ENCODE results near the gene HINT3. TPM values are rescaled to one million over a fixed set of nuclear protein-coding genes. Genes with fewer than 3 reads are reported as not detected.
"Not testable (repeated sequence)": the region's sequence is repeated elsewhere in the genome, so short reads cannot be mapped to it uniquely, and the experiment has no call there.

The HINT3 gene
- total and polyA plus RNA-seq, 7 donors, result 15.0 to 49.6 (median 41.4) TPM

GRCh38 chr6:125927761-125928160 is 28.8 kb upstream of the HINT3 start:
- DNase-seq, result no peak
- no peaks in the 10 kb centered on the region for H3K4me1 ChIP-seq
- H3K9me3 ChIP-seq, result no peaks in the 10 kb centered on the region
- 58 to 64% methylated on average over 7 of the region's 7 CpGs for WGBS, 2 donors
- intact Hi-C loops (cut with DNase I), result no loop called here
- no peak overlapping the region for H3K4me3 ChIP-seq
- H3K36me3 ChIP-seq, result peaks cover 0 to 45% (median 6%) of the 10 kb centered on the region in 4 donors
- H3K27ac ChIP-seq, result no peak overlapping the region
- no peak for TF ChIP-seq POLR2A (IDR thresholded peaks at IDR 0.05)
- no peak for TF ChIP-seq EP300 (IDR thresholded peaks at IDR 0.05)
- TF ChIP-seq, protein P1, sequence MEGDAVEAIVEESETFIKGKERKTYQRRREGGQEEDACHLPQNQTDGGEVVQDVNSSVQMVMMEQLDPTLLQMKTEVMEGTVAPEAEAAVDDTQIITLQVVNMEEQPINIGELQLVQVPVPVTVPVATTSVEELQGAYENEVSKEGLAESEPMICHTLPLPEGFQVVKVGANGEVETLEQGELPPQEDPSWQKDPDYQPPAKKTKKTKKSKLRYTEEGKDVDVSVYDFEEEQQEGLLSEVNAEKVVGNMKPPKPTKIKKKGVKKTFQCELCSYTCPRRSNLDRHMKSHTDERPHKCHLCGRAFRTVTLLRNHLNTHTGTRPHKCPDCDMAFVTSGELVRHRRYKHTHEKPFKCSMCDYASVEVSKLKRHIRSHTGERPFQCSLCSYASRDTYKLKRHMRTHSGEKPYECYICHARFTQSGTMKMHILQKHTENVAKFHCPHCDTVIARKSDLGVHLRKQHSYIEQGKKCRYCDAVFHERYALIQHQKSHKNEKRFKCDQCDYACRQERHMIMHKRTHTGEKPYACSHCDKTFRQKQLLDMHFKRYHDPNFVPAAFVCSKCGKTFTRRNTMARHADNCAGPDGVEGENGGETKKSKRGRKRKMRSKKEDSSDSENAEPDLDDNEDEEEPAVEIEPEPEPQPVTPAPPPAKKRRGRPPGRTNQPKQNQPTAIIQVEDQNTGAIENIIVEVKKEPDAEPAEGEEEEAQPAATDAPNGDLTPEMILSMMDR (IDR thresholded peaks at IDR 0.05), result no peak
- no peaks in the 10 kb centered on the region for H3K27me3 ChIP-seq

- no peak for DNase-seq
- Histone ChIP-seq H3K27ac (no peak overlapping the region), H3K9me3 (no peaks in the 10 kb centered on the region), H3K27me3 (no peaks in the 10 kb centered on the region), H3K4me3 (no peak overlapping the region), H3K4me1 (no peaks in the 10 kb centered on the region), H3K36me3 (peaks cover 0 to 19% (median 2%) of the 10 kb centered on the region in 4 donors)
- WGBS, 2 donors, result 85% methylated on average over 3 of the region's 3 CpGs
- intact Hi-C loops (cut with DNase I), result no loop called here
- no peak for TF ChIP-seq EP300 (IDR thresholded peaks at IDR 0.05)
- TF ChIP-seq POLR2A (IDR thresholded peaks at IDR 0.05), result no peak
- TF ChIP-seq POLR2AphosphoS5 (IDR thresholded peaks at IDR 0.05), result no peak
- TF ChIP-seq, protein P1 (IDR thresholded peaks at IDR 0.05), result no peak
Measured at GRCh38 chr6:125930765-125931418, 25.7 kb upstream of the HINT3 start.

GRCh38 chr6:125931733-125932450 is 24.7 kb upstream of the HINT3 start:
- peaks cover 0 to 19% (median 2%) of the 10 kb centered on the region in 4 donors for H3K36me3 ChIP-seq
- H3K27me3 ChIP-seq, result no peaks in the 10 kb centered on the region
- H3K9me3 ChIP-seq, result no peaks in the 10 kb centered on the region
- no peaks in the 10 kb centered on the region for H3K4me1 ChIP-seq
- no peak for DNase-seq
- no peak for TF ChIP-seq POLR2AphosphoS5 (IDR thresholded peaks at IDR 0.05)
- TF ChIP-seq POLR2A (IDR thresholded peaks at IDR 0.05), result no peak
- TF ChIP-seq, protein P1 (IDR thresholded peaks at IDR 0.05), result no peak
- TF ChIP-seq EP300 (IDR thresholded peaks at IDR 0.05), result no peak
- no peak overlapping the region for H3K4me3 ChIP-seq
- intact Hi-C loops (cut with DNase I), result no loop called here
- no peak overlapping the region for H3K27ac ChIP-seq
- WGBS, 2 donors, result 88 to 97% methylated on average over 4 of the region's 4 CpGs

DNA sequence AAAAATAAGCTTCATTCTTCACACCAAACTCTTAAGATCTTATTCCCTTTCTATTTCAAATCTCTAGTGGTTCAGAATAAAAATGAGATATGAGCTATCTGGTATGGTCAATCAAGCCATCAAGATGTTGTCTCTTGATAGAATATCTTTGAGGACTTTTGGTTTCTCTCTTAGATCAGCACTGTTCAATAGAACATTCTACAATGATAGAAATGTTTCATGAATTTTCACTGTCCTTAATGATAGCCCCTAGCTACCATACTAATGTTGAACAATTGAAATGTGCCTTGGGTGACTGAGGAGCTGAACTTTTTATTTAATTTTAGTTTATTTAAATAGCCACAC is 24.1 kb upstream of the HINT3 start:
- H3K27ac ChIP-seq, result no peak overlapping the region
- no peaks in the 10 kb centered on the region for H3K9me3 ChIP-seq
- intact Hi-C loops (cut with DNase I), result no loop called here

DNA sequence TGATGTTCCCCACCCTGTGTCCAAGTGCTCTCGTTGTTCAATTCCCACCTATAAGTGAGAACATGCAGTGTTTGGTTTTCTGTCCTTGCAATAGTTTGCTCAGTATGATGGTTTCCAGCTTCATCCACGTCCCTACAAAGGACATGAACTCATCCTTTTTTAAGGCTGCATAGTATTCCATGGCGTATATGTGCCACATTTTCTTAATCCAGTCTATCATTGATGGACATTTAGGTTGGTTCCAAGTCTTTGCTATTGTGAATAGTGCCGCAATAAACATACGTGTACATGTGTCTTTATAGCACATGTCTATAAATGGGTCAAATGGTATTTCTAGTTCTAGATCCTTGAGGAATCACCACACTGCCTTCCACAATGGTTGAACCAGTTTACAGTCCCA is 21.1 kb upstream of the HINT3 start:
- DNase-seq; H3K36me3 ChIP-seq; H3K27me3 ChIP-seq; H3K27ac ChIP-seq; intact Hi-C loops (cut with DNase I); H3K4me3 ChIP-seq; H3K4me1 ChIP-seq; H3K9me3 ChIP-seq: not testable (repeated sequence)
- WGBS, 2 donors, result 76 to 89% methylated on average over 5 of the region's 5 CpGs

More for the DNA sequence above, 24.1 kb upstream of the HINT3 start:
- H3K27me3 ChIP-seq, result no peaks in the 10 kb centered on the region
- TF ChIP-seq, protein P1 (IDR thresholded peaks at IDR 0.05), result no peak
- TF ChIP-seq POLR2A (IDR thresholded peaks at IDR 0.05) (no peak), POLR2AphosphoS5 (IDR thresholded peaks at IDR 0.05) (no peak), EP300 (IDR thresholded peaks at IDR 0.05) (no peak)
- no peak overlapping the region for H3K4me3 ChIP-seq
- H3K36me3 ChIP-seq, result peaks cover 0 to 14% (median 2%) of the 10 kb centered on the region in 4 donors
- no peaks in the 10 kb centered on the region for H3K4me1 ChIP-seq
- no peak for DNase-seq

Data from sigmoid colon (tissue), 7 donors.